ENCODE results near the gene TSKU. TPM values are rescaled to one million over a fixed set of nuclear protein-coding genes. Genes with fewer than 3 reads are reported as not detected.

Gene TSKU
- total RNA-seq, 4 donors from 2014 or later: 140 to 385 (median 202) TPM

- peak overlapping the region in 3 of 4 donors; percentile 13 to 43 (median 31) for H3K4me3 ChIP-seq
- DNase-seq (ENCODE audit: low spot score in 2 of 2): peak in 1 of 2 donors; percentile 32
- H3K9me3 ChIP-seq: no peaks in the 10 kb centered on the region
- 58% methylated on average over 7 to 9 of the region's 9 CpGs for WGBS, 2 donors
- H3K4me1 ChIP-seq: peaks cover 0 to 93% (median 16%) of the 10 kb centered on the region in 4 donors
- TF ChIP-seq, protein P1, sequence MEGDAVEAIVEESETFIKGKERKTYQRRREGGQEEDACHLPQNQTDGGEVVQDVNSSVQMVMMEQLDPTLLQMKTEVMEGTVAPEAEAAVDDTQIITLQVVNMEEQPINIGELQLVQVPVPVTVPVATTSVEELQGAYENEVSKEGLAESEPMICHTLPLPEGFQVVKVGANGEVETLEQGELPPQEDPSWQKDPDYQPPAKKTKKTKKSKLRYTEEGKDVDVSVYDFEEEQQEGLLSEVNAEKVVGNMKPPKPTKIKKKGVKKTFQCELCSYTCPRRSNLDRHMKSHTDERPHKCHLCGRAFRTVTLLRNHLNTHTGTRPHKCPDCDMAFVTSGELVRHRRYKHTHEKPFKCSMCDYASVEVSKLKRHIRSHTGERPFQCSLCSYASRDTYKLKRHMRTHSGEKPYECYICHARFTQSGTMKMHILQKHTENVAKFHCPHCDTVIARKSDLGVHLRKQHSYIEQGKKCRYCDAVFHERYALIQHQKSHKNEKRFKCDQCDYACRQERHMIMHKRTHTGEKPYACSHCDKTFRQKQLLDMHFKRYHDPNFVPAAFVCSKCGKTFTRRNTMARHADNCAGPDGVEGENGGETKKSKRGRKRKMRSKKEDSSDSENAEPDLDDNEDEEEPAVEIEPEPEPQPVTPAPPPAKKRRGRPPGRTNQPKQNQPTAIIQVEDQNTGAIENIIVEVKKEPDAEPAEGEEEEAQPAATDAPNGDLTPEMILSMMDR (IDR thresholded peaks at IDR 0.05): no peak
- TF ChIP-seq POLR2A (IDR thresholded peaks at IDR 0.05): no peak
- no peak for TF ChIP-seq EP300 (IDR thresholded peaks at IDR 0.05)
- H3K27me3 ChIP-seq: no peaks in the 10 kb centered on the region
- H3K36me3 ChIP-seq: peaks cover 0 to 20% (median 0%) of the 10 kb centered on the region in 3 donors
- peak overlapping the region in 3 of 4 donors; percentile 18 to 63 (median 26) for H3K27ac ChIP-seq
Measured at GRCh38 chr11:76798671-76799065, 15.5 kb downstream of the TSKU start.

- peak in 1 of 2 donors; percentile 65 for TF ChIP-seq EP300 (IDR thresholded peaks at IDR 0.05)
- TF ChIP-seq, protein P1 (IDR thresholded peaks at IDR 0.05): peak; percentile 86 to 99 (median 96)
- no peak for TF ChIP-seq POLR2A (IDR thresholded peaks at IDR 0.05)
- H3K4me1 ChIP-seq: peaks cover 0 to 91% (median 14%) of the 10 kb centered on the region in 4 donors
- H3K9me3 ChIP-seq: no peaks in the 10 kb centered on the region
- WGBS, 2 donors: 5 to 12% methylated on average over 19 to 44 of the region's 47 CpGs
- H3K27ac ChIP-seq: peak overlapping the region in 3 of 4 donors; percentile 18 to 63 (median 40)
- H3K36me3 ChIP-seq: peaks cover 0 to 20% (median 0%) of the 10 kb centered on the region in 3 donors
- no peaks in the 10 kb centered on the region for H3K27me3 ChIP-seq
- H3K4me3 ChIP-seq: peak overlapping the region; percentile 6 to 43 (median 22)
- DNase-seq (ENCODE audit: low spot score in 2 of 2): peak; percentile 82
Measured at GRCh38 chr11:76799066-76799804, 16.1 kb downstream of the TSKU start.

DNA sequence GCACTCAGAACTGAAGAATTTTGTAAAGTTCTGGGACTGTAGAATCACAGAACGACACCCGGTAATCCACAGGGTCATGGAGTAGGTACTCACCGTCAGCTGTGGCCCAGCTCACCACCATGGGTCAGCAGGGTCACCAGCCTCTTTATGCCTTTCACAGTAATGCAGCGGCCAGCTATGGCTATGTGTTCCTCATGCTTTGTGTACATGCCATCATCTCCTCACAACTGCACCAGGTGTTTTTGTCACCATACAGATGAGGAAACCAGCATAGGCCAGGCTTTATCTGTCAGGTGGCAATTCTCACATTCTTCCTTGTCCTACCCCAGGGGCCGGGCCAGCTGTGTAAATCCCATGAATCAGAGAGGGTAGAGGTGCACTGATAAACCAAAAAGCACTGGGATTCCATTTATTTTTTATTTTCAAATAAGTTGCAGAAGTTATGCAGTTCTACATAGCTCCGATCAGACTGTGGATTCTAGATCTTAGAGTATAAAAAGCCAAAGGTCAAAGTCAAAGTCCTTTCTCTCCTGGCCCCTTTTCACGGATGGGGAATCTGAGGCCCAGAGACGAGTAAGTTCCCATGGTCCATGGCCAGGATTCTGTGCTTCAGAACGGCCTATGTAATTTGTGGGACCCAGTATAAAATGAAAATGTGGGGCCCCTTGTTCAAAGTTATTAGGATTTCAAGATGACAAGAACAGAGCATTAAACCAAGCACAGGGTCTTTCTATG is 17.5 kb downstream of the TSKU start:
- H3K27ac ChIP-seq: peak overlapping the region in 1 of 4 donors; percentile 63
- DNase-seq (ENCODE audit: low spot score in 2 of 2): peak in 1 of 2 donors; percentile 14
- H3K4me1 ChIP-seq: peaks cover 0 to 86% (median 15%) of the 10 kb centered on the region in 4 donors
- H3K4me3 ChIP-seq: no peak overlapping the region
- H3K36me3 ChIP-seq: peaks cover 0 to 19% (median 0%) of the 10 kb centered on the region in 3 donors
- H3K27me3 ChIP-seq: no peaks in the 10 kb centered on the region
- WGBS, 2 donors: 82 to 89% methylated on average over 9 of the region's 9 CpGs
- TF ChIP-seq, protein P1 (IDR thresholded peaks at IDR 0.05): no peak
- TF ChIP-seq EP300 (IDR thresholded peaks at IDR 0.05) (no peak), POLR2A (IDR thresholded peaks at IDR 0.05) (no peak)
- no peaks in the 10 kb centered on the region for H3K9me3 ChIP-seq

DNA sequence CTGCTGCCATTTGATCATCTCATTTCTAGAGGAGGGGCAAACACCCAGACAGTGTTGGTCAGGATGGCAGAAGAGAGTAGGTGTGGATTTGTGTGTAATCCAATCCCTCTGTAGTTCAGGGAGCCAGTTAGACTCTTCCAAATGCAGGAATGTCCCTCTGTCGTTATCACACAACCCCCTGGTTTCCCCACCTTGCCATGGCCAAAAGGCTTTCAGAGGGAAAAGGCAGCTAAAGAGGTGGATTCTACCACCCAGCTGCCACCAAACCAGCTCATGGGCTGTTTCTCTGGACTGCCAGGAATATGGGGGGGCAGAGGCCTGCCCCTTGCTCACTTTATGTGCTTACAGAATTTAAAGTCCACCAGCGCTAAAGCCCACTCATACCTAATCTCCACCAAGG is 18.1 kb downstream of the TSKU start:
- Histone ChIP-seq H3K4me3 (no peak overlapping the region), H3K36me3 (peaks cover 0 to 13% (median 0%) of the 10 kb centered on the region in 3 donors), H3K9me3 (no peaks in the 10 kb centered on the region), H3K27ac (peak overlapping the region in 2 of 4 donors; percentile 4 to 63), H3K27me3 (no peaks in the 10 kb centered on the region), H3K4me1 (peaks cover 0 to 84% (median 15%) of the 10 kb centered on the region in 4 donors)
- 67 to 86% methylated on average over 2 of the region's 2 CpGs for WGBS, 2 donors
- TF ChIP-seq EP300 (IDR thresholded peaks at IDR 0.05): no peak
- TF ChIP-seq POLR2A (IDR thresholded peaks at IDR 0.05): no peak
- TF ChIP-seq, protein P1 (IDR thresholded peaks at IDR 0.05): no peak
- DNase-seq (ENCODE audit: low spot score in 2 of 2): peak in 1 of 2 donors; percentile 6
